G401 (cell line): ENCODE data around the gene UNCX. TPM values are rescaled to one million over a fixed set of nuclear protein-coding genes. Genes with fewer than 3 reads are reported as not detected.

Experiments
- DNase-seq: peaks from one replicate; pipeline ENCODE4 v3.0.0-alpha.2; 2015; ENCODE audit warnings: low spot score
- in situ Hi-C: cut with HindIII; loops from 2 replicates; pipeline ENCODE4 v1.10.0; 2016; ENCODE audit warnings: low sequenced_read_pairs, mixed read lengths
- total RNA-seq: library from RNA; depleted of rRNA; stranded (reverse); fragments of >200 nt; shearing (Covaris generic); gene quantifications from 2 replicates; pipeline ENCODE4 v1.2.3, GENCODE V29; 2014; rRNA removed

Gene UNCX
- total RNA-seq, 1 experiment from 2014 or later: 0.10 TPM

DNA sequence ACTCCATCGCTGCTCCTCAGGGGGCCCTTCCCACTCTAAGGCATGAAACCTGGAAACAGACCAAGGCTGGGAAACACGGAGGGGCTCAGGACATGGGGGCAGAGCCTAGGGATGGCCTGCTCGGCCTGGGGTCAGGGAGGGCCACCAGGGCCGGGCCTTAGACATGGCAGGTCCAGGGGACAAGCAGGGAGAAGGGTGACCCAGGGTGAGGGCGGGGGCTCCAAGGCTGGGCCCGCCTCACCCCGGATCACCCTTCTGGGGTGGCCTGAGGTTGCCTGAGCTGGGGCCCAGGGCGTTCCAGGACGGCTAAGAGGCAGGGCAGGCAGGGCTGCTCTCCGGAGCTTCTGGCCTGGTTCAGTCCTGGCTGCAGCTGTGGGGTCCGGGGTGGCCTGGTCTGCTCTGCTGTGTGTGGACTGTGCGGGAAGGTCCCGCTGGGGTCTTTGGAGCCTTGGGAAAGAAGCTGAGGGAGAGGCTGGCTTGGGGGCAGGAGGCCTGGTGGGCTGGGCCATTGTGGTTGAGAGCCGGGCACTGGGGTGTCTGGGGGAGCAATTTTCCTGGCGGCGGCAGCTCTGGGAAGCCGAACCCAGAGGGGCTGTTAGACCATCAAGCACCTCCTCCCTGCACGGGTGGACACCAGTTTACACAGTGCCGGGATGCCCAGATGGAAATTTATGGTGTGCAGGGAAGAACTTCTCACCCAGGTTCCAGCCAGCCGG, 52.2 kb downstream of the UNCX start:
- no peak for DNase-seq
- in situ Hi-C loops: no loop called here

DNA sequence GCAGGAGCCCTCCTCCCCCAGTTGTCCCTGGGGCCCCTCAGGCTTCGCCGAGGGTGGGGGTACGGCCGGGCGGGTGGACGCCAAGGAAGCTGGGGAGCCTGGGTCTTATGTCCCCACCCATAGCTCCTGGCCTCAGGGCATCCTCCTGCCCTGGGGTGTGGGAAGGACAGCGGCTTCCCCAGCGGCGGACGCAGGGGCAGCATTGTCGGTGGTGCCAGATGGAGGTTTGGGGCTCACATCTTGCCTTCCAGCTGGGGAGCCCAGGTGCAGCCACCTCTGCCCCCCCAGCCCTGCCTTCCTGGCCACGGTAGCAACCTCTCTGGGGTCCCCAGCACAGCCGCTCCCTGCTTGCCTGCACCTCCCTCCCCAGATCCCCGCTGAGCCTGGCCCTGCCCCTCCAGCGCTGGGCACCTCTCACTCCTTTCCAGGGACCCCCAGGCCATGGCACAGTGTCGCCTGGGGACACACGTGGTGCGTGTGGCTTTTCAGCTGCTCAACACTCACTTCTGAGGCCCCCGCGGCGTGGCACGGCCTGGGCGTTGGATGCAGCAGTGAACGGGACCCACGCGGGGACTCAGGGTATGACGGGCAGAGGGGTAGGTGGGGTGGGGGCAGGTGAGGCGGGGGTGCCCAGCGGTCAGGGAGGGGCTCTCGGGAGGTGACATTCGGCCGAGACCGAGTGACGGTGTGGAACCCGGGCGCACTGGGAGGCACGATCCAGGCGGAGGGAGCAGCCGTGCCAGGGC, 53.1 kb downstream of the UNCX start:
- in situ Hi-C loops: no loop called here
- no peak for DNase-seq

Other genes with a start within 250 kb of the UNCX start
- 0.34 TPM in 1 of 2 replicates, not detected in the other for gene CYP2W1, start 249.7 kb upstream of the UNCX start, total RNA-seq
- 1.2 TPM in 1 of 2 replicates, not detected in the other for gene GPR146, start 188.3 kb upstream of the UNCX start, total RNA-seq
- 1.4 and 3.5 TPM in 2 replicates for gene GPER1, start 144.8 kb upstream of the UNCX start, total RNA-seq
- gene ZFAND2A, start 72.7 kb upstream of the UNCX start, total RNA-seq: 17.7 and 26.5 TPM in 2 replicates
- 12.3 and 13.0 TPM in 2 replicates for gene MICALL2, start 226.6 kb downstream of the UNCX start, total RNA-seq